Prostate gland (tissue), 2 donors: Measurements from ENCODE around the gene CSE1L. TPM values are rescaled to one million over a fixed set of nuclear protein-coding genes. Genes with fewer than 3 reads are reported as not detected.

ENCODE experiments used
- DNase-seq: peaks from one replicate; pipeline ENCODE4 v3.0.0-alpha.2; 2019; ENCODE audit warnings: low spot score
- H3K27ac ChIP-seq, 2 donors: fragments of 200-600 bp; sonication (generic); 2 replicates each; pipeline ENCODE4 v1.5.1; 2017 to 2019
- H3K27me3 ChIP-seq: fragments of 200-600 bp; sonication (generic); replicated peaks from 2 replicates; pipeline ENCODE4 v1.5.1; 2019; ENCODE audit not compliant: insufficient read depth
- H3K36me3 ChIP-seq, 2 donors: fragments of 200-600 bp; sonication (generic); 1 replicate in 1 of 2; 2 replicates in 1 of 2; pipeline versions ENCODE4 v1.5.1 to v1.8.1; 2017 to 2019
- H3K4me1 ChIP-seq: fragments of 200-600 bp; sonication (generic); replicated peaks from 2 replicates; pipeline ENCODE4 v1.5.1; 2019
- H3K4me3 ChIP-seq, 2 donors: fragments of 200-600 bp; sonication (generic); 2 replicates each; pipeline ENCODE4 v1.5.1; 2017 to 2019
- H3K9me3 ChIP-seq: fragments of 200-600 bp; sonication (generic); 2 replicates; pipeline ENCODE4 v1.5.1; 2017
- POLR2A ChIP-seq: fragments of 450-650 bp; IDR thresholded peaks from one replicate; pipeline ENCODE4 v1.6.1; 2016; ENCODE audit warnings: antibody characterized with exemption, mild to moderate bottlenecking
- POLR2AphosphoS5 ChIP-seq: sonication (generic); formaldehyde crosslinking; IDR thresholded peaks from one replicate; pipeline ENCODE4 v1.6.1; 2017; ENCODE audit warnings: antibody characterized with exemption
- WGBS: methylation state at CpG from one replicate; pipeline ENCODE4 v1.1.5; 2018; 5-methylcytosine and 5-hydroxymethylcytosine counted together
- intact Hi-C: fragments of 100-400 bp; cut with DNase I; formaldehyde crosslinking; loops from one replicate; pipeline ENCODE4 v1.14.2; 2022
- total RNA-seq, 2 donors: library from RNA; depleted of rRNA; stranded (reverse); fragments of >200 nt; gene quantifications; one replicate each; pipeline ENCODE4 v1.1.0, GENCODE V29; 2016
- TF ChIP-seq, protein P1 (sequence below), 4 experiments: fragments of 200-600 bp in 2 of 4; fragments of 450-650 bp in 2 of 4; sonication (generic) in 2 of 4; IDR thresholded peaks; 1 replicate in 3 of 4; 2 replicates in 1 of 4; pipeline ENCODE4 v1.5.1; 2016 to 2019; ENCODE audit warnings: antibody characterized with exemption in 4 of 4, mild to moderate bottlenecking in 2 of 4, moderate library complexity in 2 of 4

CSE1L gene
- total RNA-seq, 2 donors from 2014 or later, result 38.8 to 64.0 TPM

DNA sequence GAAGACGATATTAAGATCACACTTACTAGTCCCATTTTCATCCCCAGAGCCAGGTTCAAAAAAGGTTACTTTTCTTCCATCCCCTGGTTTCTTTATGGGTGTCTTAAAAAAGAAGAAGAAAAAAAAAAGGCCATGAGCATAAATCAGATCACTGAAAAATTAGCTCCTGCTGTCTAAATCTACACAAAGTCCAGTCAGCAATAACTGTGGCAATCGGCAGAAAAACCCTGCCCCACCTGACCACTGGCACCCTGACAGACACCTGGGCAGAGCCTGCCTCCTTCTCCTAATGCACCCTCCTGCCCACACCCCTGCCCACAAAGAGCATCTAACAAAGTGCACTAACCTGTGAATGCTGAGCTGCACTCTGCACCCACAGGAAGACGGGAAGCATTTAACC is 72.2 kb downstream of the CSE1L start:
- Histone ChIP-seq H3K4me1 (no peaks in the 10 kb centered on the region), H3K27me3 (no peaks in the 10 kb centered on the region), H3K4me3 (no peak overlapping the region), H3K36me3 (peaks cover 9 to 17% of the 10 kb centered on the region in 2 donors), H3K27ac (no peak overlapping the region), H3K9me3 (no peaks in the 10 kb centered on the region)
- WGBS, result 89% methylated on average over 3 of the region's 3 CpGs
- intact Hi-C loops, result no loop called here
- DNase-seq, result no peak
- TF ChIP-seq POLR2AphosphoS5 (no peak), POLR2A (no peak)
- TF ChIP-seq, protein P1, sequence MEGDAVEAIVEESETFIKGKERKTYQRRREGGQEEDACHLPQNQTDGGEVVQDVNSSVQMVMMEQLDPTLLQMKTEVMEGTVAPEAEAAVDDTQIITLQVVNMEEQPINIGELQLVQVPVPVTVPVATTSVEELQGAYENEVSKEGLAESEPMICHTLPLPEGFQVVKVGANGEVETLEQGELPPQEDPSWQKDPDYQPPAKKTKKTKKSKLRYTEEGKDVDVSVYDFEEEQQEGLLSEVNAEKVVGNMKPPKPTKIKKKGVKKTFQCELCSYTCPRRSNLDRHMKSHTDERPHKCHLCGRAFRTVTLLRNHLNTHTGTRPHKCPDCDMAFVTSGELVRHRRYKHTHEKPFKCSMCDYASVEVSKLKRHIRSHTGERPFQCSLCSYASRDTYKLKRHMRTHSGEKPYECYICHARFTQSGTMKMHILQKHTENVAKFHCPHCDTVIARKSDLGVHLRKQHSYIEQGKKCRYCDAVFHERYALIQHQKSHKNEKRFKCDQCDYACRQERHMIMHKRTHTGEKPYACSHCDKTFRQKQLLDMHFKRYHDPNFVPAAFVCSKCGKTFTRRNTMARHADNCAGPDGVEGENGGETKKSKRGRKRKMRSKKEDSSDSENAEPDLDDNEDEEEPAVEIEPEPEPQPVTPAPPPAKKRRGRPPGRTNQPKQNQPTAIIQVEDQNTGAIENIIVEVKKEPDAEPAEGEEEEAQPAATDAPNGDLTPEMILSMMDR (IDR thresholded peaks at IDR 0.05), result no peak

DNA sequence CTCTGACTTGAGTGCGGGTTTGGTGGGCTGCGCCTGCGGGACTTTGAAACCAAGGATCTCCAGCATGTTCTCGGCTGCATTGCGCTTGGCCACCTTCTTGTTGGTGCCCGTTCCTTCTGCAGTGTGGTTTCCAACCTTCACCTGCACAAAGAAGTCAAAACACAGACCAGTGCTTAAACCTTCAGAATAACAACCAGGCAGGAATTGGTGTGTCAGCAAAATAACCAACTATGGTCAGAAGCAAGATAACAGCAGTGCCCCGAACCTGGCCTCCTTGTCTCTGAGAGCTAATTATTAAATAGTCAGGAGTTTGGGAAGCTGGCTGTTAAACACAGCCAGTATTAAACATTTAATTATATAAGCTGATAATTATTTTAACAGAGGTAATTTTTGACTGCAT is 73.9 kb downstream of the CSE1L start:
- WGBS, result 97% methylated on average over 7 of the region's 7 CpGs
- Histone ChIP-seq H3K4me3 (no peak overlapping the region), H3K4me1 (no peaks in the 10 kb centered on the region), H3K27ac (no peak overlapping the region), H3K36me3 (peaks cover 13 to 17% of the 10 kb centered on the region in 2 donors), H3K9me3 (no peaks in the 10 kb centered on the region), H3K27me3 (no peaks in the 10 kb centered on the region)
- intact Hi-C loops, result no loop called here
- no peak for TF ChIP-seq POLR2AphosphoS5
- no peak for TF ChIP-seq POLR2A
- TF ChIP-seq, protein P1 (IDR thresholded peaks at IDR 0.05), result no peak
- no peak for DNase-seq

- 95% methylated on average over 13 of the region's 13 CpGs for WGBS
- Histone ChIP-seq H3K4me3 (no peak overlapping the region), H3K27me3 (no peaks in the 10 kb centered on the region), H3K9me3 (no peaks in the 10 kb centered on the region), H3K27ac (no peak overlapping the region), H3K36me3 (peaks cover 10 to 11% of the 10 kb centered on the region in 2 donors), H3K4me1 (no peaks in the 10 kb centered on the region)
- no peak for DNase-seq
- TF ChIP-seq POLR2A (no peak), POLR2AphosphoS5 (no peak)
- TF ChIP-seq, protein P1 (IDR thresholded peaks at IDR 0.05), result no peak
- intact Hi-C loops, result no loop called here
These were observed 76.8 kb downstream of the CSE1L start for GRCh38 chr20:49122920-49123319.

DNA sequence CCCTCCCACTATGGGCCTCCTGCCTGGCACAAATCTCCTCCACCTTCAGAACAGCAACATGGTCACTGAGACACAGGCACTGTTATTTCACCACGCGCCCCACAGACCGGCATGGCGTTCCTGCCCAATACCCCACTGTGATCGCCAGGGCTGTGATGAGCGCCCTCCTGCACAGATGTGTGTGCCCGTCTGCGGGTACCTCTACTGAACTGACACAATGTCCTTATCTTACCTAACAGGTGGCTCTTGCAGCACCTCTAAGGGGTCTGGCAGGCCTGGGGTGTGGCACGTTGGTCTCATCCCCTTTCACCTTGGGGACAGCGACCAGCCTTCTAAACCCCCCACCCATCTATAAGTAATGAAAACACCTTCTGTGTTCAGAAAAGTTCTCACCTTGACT is 77.9 kb downstream of the CSE1L start:
- intact Hi-C loops, result no loop called here
- no peak for TF ChIP-seq POLR2A
- TF ChIP-seq, protein P1 (IDR thresholded peaks at IDR 0.05), result no peak
- no peak for TF ChIP-seq POLR2AphosphoS5
- no peak overlapping the region for H3K27ac ChIP-seq
- H3K27me3 ChIP-seq, result no peaks in the 10 kb centered on the region
- WGBS, result 95% methylated on average over 10 of the region's 10 CpGs
- no peaks in the 10 kb centered on the region for H3K9me3 ChIP-seq
- H3K4me1 ChIP-seq, result no peaks in the 10 kb centered on the region
- no peak overlapping the region for H3K4me3 ChIP-seq
- DNase-seq, result no peak
- peaks cover 4 to 10% of the 10 kb centered on the region in 2 donors for H3K36me3 ChIP-seq

- no peak overlapping the region for H3K4me3 ChIP-seq
- no peaks in the 10 kb centered on the region for H3K4me1 ChIP-seq
- H3K36me3 ChIP-seq, result no peaks in the 10 kb centered on the region
- intact Hi-C loops, result loop anchor here (1.0 kb wide), 1 partner anchor 84 kb away; no protein-coding TSS in a partner anchor
- no peaks in the 10 kb centered on the region for H3K27me3 ChIP-seq
- 36% methylated on average over 5 of the region's 5 CpGs for WGBS
- H3K9me3 ChIP-seq, result no peaks in the 10 kb centered on the region
- TF ChIP-seq POLR2AphosphoS5 (peak; percentile 46), POLR2A (no peak)
- TF ChIP-seq, protein P1 (IDR thresholded peaks at IDR 0.05), result peak; percentile 41 to 81 (median 62)
- H3K27ac ChIP-seq, result no peak overlapping the region
- DNase-seq, result peak; percentile 61
These were observed 86.9 kb downstream of the CSE1L start for GRCh38 chr20:49132995-49133478.
